ENCODE measurements around the gene LRCH4.

The LRCH4 gene

DNA sequence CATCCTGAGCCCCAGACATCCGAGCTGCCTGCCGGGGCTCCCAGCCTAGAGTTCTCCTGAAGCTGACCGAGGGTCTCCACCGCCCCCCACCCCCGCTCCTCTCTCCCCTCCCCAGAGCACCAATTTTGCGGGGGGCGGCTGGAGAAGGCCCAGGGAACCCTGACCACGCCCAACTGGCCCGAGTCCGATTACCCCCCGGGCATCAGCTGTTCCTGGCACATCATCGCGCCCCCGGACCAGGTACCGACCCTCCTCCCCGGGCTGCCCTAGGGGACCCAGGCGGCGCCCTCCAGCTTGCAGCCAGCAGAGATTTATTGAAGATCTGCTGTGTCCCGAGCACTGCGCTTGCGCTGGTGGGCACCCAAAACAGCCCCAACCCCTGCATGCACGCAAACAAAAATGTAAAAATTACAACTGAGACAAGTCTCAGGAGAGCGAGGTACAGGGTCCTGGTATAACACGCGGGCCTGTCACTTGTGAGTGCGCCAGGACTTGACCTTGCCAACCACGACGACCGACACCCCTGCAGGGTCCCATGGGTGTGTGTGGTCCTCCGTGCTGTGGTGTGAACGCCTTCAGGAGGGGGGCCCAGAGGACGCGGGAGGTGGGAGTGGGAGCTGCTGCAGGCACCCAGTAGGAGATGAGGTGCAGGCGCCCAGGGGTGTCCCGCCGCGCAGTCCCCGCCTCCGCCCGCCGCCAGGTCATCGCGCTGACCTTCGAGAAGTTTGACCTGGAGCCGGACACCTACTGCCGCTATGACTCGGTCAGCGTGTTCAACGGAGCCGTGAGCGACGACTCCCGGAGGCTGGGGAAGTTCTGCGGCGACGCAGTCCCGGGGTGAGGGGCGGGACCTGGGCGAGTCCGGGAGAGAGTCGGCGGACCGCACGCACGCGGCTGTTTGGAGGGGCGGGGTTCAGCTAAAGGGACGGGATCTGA lies 19.3 kb upstream of the LRCH4 start:
- DNase-seq = no peak

DNA sequence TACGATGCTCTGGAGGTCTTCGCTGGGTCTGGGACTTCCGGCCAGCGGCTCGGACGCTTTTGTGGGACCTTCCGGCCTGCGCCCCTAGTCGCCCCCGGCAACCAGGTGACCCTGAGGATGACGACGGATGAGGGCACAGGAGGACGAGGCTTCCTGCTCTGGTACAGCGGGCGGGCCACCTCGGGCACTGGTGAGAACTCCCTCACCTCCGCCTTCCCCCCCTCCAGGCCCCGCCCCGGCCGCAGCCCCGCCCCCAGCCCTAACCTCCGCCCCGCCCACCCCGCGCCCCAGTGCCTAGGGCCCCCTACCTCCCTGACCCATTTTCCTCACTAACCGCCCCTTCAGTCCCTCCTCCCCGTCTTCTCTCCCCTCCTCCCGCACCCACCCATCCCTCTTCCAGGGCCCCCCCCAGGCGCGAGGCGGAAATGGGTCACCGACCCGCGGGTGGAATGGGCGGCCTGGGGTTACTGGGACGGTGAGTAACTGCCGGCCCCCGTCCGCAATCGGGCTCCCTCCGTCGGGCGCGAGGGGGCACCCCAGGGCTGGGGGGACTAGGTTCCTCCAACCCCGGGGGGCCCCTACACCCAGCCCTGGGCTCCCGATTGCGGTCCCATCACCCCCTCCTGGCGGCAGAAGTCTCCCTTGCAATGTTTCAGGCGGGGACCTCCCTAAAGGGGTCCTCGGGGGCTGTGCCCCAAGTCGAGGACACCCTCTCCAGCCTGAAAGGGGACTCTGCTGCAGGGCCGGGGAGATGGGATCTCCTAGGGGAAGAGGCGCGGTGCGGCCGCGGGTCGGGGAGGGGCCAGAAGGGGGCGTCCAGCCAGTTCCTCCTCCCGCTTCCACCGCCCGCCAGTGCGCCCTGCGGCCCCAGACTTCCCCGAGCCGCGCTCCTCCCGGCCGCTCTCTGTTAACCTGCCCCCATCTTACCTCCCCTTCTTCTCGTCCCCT lies 18.4 kb upstream of the LRCH4 start:
- peak; percentile 28 for DNase-seq

DNA sequence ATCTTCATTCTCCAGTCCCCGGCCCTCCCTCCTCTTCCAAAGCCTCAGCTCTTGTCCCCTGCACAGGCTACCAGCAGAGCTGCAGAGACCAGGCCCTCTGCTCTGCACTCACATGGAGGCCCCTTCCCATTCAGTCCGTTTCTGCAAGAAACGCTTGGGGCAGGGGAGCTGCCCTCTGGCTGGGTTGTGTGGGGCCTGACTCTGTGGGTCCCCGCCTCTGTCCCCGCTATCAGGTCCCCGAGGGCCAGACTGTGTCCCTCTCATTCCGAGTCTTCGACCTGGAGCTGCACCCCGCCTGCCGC lies 17.7 kb upstream of the LRCH4 start:
- DNase-seq = no peak

DNA sequence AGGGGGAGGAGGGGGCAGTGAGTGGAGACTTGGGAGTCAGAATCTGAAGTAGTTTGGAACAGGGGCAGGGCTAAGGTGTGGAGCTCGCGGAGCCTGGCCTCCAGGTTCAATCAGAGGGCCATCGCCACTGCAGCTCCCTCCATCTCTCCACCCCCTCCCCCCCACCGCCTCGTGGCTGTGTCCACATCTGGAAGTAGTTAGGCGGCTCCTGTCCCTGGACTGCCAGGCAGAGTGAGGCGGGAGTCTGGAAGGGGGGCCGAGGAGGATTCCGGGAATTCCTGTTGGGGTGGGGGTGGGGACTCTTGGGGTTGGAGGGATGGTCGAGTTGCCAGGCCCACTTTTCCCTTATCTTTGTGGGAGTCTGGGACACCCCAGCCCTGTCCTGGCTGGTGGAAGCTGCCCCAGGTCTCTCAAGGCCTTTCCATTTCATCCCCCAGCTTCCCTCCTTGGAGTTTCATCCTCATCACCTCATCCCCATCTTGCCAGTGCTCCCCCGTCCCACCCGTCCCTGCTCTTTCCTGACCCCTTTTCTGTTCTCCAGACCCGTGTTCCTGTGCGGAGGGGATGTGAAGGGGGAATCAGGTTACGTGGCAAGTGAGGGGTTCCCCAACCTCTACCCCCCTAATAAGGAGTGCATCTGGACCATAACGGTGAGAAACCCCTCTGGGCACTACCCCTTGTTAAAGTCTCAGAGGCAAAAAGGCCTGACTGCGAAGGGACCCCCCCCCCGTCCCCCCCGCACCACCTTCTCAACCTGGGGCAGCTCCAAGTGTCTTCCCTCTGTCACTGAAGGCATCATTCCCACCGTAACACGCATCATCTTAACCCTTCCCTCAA lies 17.2 kb upstream of the LRCH4 start:
- DNase-seq = no peak

DNA sequence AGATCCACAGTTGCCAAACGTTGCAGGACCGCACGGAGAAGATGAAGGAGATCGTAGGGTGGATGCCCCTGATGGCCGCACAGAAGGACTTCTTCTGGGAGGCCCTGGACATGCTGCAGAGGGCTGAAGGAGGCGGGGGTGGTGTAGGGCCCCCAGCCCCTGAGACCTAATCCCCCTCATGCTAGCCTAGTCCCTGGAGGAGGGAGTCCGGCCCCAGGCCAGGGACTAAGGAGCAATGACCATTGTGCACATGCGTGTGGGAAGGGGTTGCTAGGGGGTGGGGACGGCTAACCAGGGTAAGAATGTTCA lies 14.8 kb upstream of the LRCH4 start:
- no peak for DNase-seq

DNA sequence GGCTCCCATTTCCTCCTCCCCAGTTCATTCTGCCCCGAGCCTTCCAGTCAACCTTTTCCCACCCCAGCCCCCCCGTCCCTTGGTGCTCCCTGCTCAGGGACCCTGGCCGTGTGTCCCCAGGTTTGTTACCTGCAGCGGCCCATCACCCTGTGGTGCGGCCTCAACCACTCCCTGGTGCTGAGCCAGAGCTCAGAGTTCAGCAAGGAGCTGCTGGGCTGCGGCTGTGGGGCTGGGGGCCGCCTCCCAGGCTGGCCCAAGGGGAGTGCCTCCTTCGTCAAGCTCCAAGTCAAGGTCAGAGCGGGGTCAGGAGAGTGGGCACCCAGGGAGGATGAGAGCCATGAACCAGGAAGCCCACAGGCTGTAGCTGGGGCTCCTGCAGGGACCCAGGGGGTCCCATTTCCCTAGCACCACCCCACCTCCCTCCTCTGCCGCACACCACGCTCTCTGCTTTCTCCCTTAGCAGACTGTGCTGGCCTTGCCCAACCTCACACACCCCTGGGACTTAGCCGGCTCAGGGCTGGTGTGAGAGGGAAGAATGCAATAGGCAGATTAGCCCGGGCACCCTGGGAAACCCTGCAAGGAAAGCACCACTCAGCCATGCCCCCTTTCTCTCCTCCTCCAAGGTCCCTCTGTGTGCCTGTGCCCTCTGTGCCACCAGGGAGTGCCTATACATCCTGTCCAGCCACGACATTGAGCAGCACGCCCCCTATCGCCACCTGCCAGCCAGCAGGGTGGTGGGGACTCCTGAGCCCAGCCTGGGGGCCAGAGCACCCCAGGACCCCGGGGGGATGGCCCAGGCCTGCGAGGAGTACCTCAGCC lies 14.2 kb upstream of the LRCH4 start:
- DNase-seq = no peak

DNA sequence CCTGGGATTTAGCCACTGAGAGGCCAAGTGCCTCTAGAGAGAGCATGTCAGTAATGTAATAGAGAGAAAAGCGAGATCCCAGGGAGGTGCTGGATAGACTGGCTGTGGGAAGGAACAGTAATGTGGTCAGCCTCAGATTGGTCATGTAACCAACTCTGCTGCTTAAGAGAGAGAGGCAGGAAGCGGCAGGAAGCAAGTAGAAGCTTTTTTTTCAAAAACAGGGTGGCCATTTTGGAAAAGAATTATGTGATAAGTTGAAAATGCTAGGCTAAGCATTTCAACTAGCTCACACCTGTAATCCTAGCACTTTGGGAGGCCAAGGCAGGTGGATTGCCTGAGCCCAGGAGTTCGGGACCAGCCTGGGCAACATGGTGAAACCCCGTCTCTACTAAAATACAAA lies 12.5 kb upstream of the LRCH4 start:
- DNase-seq = no peak

DNA sequence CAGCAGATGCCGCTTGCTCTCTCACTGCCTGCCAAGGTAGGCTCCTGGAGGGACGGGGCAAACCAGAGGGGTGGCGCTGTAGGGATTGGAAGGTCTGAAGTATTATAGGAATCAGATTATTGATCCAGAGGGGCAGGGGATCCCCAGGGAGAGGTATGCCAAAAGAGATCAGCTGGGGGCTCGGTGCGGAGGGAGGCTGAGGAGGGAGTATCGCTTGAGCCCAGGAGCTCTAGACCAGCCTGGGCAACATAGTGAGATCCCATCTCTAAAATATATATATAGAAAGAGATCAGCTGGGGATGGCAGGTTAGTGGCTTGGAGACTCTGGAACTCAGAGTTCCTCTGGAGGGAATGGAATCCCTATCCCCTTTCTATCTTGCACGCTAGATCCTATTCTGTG lies 9.3 kb upstream of the LRCH4 start:
- no peak for DNase-seq

DNA sequence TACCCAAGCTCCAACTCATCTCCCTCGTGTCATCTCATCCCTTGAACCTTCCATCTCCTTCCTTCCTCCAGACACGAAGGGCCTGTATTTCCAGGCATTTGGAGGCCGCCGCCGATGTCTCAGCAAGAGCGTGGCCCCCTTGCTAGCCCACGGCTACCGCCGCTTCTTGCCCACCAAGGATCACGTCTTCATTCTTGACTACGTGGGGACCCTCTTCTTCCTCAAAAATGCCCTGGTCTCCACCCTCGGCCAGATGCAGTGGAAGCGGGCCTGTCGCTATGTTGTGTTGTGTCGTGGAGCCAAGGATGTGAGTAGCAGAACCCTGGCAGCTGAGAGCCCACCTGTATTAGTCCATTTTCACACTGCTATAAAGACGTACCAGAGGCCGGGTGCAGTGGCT lies 5.7 kb upstream of the LRCH4 start:
- DNase-seq = no peak

DNA sequence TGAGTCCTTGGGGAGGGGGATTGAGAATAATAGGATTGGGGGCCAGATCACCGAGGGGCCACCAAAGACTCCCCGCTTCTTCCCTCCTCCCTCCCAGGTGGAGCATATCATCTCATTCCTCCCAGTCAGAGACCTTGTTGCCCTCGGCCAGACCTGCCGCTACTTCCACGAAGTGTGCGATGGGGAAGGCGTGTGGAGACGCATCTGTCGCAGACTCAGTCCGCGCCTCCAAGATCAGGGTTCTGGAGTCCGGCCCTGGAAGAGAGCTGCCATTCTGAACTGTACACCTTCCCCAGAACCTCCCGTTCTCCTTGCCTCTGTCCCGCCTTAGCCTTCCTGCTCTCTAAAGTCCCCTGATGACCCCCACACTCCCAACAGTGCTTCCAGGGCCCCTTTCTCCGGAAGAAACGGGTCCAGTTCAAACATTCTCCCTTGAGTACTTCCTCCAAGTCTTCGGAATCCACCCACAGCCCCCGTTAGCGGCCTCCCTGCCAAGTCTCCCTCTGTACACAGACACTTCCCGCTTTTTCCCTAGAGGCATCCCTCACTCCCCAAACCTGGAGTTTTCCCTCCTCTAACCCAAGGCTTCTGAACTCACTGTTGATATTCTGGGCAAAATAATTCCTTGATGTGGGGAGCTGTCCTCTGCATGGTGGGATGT lies 4.3 kb upstream of the LRCH4 start:
- no peak for DNase-seq

DNA sequence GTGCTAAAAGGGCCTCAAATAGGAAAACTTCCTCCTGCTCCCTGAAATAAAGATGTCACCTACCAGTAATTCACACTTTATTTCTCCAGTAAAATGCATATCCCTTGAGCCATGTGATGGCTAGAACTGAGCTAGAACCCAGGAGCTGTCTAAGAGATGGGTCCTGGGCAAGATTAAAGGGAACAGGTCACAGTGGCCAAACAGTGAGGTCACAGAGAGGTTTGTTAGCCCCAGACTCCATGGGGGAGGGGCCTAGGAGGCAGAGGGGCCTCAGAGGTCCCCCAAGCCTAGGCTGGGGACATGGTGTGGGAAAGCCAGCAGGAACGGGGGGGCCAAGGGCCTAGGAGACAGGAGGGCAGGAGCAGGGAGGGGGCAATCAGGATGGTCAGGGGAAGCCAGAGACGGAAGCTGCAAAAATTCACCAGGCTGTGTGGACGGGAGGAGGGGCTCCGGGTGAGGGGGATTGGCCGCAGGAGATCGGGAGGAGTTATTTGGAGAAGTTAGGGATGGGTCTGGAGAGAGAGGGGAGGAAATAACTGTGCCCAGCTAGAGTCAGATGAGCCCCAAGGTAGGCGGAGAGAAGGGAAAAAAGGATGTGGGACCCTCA lies 3.5 kb upstream of the LRCH4 start:
- no peak for DNase-seq

DNA sequence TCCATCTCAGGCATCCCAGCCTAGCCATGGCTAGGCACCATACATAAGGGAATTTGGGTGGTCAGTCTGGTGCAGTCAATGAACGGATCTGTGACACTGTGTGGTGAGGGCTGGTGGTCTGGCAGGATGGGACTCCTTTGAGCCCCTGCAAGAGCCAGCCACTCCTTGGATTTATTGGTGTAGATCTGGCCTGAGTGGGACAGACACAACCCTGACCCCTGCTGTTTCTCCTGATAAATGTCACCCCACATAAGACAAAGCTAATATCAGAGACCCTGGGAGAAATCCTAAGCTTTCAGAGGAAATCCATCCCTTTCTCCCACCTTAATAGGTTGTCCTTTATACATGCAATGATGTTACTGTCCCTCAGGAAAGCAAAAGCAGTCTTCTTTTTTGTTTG lies 2.5 kb upstream of the LRCH4 start:
- DNase-seq = no peak

DNA sequence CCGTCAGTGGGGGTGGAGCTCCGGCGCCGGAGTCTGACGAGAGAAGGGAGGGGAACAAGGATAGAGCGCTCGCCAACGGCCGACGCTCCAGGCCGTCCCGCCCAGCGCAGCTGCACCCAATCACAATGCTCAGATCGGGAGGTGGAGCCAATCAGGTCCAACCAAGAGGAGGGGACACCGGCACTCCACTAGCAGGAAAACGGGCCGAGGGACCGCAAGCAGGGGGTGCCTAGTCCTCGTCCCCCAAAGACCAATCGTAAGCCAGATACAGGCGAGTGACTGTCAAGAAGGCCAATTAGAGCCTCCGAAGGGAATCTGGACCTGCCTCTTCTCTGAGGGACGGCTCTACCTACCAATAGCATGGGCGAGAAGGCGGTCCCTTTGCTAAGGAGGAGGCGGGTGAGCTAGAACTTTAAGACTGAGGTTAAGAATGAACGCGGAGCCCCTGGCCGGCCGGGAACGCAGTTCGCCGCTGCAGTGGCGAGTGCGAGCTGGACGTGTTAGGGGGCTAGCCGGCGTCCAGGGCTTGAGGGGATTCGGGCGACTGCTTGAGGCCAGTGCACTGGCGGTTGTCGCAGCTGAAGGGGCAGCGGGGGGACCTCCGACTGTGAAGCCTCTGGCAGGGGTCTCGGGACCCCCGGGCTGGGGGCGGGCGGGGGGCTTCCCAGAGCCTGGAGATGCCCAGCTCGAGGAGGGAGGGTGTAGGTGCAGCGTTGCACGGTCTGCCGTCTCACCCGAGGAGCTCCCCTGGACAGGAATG lies 517 bp upstream of the LRCH4 start, which contains the start of gene FBXO24:
Gene FBXO24 (plus strand): TSS at position 63 of the 760 bp plus-strand sequence. CDS start 298 bp downstream, at position 361.
- DNase-seq = peak; percentile 97

DNA sequence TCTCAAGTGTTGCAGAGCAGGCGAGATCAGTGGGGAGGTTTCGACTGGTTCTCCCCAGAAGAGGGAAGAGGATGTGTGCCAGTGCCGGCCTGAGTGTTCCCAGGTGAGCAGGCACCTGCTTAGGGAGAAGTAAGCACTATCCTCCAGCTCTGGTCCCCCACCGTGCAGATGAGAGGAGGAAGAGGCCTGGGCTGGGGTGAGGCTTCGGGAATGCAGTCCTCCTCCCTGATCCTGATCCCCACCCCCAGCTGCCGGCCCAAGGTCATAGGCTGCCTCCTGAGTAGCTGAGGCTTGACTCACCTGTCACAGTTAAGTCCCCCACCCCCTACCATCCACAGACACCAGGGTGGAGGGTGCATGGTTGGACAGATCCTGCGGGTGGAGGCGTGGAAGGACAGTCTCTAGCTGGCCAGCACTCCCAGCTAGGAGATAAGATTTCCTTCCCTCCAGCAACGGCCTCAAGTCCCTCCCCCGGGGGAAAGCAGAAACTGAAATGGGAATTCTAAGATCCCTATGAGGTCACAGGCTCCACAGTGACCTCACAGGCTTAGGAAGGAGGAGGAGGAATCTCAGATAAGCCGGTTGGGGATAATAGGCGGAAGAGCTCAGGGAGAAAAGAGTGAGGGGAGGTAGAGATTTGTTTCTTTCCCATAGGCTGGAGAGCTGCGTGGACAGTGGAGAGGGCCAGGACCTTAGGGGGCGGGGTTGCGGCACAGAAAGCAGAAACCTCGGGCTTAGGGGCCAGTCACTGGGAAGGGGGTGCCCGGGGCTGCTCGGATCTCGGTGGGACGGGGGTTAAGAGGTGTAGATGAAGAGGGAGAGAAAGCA lies 1.0 kb downstream of the LRCH4 start:
- peak; percentile 48 for DNase-seq

DNA sequence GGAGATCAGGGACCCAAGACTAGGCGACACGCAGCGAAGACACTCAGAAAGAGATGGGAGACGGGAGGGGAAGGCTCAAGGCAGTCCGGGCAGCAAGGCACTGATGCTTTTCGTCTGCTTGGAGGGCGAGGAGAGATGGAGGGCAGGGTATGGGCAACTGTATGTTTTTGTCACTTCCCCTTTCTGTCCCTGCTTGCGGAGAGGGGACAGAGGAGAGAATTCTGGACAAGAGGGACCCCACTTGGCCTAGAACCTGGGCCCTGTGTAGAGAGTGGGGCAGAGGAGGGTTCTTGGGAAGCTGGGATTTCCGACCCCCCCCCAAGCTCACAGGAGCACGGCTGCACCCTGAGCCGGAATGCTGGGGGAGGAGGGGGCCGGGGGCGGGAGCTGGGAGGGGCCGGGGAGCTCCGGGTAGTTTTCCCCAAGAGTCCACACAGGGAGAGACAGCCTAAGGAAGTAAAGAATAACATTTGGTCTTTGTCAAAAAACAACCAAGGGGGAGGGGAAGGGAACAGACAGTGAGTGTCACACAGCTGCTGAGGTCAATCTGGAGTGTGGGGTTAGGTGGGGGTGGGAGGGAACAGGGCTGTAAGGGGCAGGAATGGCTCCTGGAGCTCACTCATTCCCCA lies 1.8 kb downstream of the LRCH4 start:
- DNase-seq = no peak

DNA sequence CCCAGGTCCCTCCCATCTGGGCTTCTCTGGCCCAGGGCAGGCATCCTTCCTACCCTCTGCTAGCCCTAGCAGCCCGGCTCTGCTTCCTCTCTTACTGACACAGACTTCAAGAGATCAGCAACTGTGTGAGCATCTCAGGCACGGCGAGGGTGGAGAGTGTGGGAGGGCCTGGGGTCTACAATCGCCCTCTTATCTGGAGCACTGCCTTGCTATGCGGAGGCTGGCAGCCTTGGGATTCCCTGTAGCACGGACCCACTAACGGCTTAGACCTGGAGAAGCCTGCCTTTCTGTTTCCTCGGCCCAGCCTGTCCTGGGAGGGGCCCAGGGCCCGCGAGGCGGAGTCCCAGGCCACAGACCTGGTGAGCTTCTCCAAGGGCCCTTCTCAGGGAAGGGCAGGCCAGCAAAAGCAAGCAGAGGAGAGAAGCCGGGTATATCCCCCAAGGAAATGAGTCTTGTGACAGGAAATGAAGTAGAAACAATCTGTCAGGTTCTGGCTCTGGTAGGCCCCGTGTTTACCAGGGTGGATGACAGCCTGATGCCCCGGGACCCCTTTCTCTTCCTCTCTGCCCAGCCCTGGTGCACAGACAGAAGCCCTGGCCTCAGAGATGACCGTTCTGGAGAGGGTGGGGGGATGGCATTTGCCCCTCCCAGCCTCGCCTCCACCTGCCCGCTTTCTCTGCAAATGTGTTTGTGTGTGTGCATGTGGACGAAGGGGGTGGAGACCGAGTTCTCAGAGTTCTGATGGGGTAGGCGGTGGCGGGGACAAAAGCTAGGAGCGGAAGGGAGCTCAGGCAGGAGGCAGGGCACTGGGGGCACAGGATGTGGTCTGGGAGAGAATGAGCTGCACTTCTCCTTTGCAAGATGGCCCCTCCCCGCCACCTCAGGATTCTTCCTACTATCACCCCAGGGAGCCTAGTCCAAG lies 2.5 kb downstream of the LRCH4 start:
- no peak for DNase-seq

DNA sequence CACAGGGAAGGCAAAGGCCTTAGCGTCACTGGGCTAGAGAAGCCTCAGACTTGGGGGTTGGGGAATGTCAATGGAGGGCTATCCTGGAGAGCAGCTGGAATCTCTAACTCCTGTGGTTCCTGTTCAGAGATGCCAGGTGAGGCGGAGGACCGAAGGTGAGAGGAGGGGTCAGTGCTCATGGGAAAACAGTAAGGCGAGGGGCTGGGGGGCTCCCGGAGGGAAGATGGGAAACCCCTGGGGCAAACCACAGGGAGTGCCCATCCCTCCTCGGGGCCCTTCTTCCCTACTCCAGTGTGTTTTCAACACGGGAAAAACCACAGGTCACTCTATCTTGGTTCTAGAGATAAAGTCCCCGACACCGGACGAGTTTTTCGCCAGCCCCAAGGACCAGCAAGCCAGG lies 3.3 kb downstream of the LRCH4 start:
- no peak for DNase-seq

DNA sequence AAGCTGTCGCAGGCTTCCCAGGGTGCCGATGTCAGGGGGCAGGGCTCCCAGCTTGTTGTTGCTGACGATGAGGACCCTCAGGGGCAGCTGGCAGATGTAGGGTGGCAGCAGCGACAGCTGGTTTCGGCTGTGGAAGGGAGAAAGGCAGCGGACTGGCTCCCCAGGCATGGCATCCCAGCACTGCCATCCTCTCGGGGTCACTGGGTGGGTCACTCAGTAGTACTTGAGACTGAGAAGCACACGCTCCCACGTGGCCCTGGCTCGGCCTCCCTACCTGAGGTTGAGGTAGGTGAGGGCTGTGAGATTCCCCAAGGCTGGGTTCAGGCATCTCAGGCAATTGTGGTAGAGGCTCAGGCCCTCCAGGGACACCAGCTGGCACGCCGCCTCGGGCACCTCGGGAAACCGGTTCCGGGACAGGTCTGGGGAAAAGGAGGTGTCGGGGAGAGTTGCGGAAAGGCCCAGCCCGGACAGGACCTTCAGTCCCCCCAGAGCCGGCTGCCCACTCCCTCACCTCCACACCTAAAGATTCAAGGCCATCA lies 3.8 kb downstream of the LRCH4 start:
- DNase-seq = no peak
